ENCODE measurements around the gene GPR183. TPM values are rescaled to one million over a fixed set of nuclear protein-coding genes. Genes with fewer than 3 reads are reported as not detected.
"Not testable (repeated sequence)": the region's sequence is repeated elsewhere in the genome, so short reads cannot be mapped to it uniquely, and the experiment has no call there.

GPR183 gene
- total and polyA plus RNA-seq, 4 donors, result 2.0 to 27.0 (median 4.1) TPM

DNA sequence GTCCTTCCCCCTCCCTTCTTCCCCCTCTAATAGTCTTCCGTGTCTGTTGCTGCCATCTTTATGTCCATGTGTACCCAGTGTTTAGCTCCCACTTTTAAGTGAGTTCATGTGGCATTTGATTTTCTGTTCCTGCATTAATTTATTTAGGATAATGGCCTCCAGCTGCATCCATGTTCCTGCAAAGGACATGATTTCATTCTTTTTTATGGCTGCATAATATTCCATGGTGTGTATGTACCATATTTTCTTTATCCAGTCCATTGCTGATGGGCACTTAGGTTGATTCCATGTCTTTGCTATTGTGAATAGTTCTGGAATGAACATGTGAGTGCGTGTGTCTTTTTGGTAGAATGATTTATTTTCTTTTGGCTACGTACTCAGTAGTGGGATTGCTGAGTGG lies 58.0 kb downstream of the GPR183 start:
- not testable (repeated sequence) for H3K27ac ChIP-seq (ENCODE audit: low read depth, low read length); H3K36me3 ChIP-seq (ENCODE audit: control insufficient read depth, insufficient read depth, low read length); DNase-seq (ENCODE audit: low read depth in 4 of 6, low spot score in 6 of 6); H3K4me3 ChIP-seq (ENCODE audit: low read depth, low read length); H3K27me3 ChIP-seq (ENCODE audit: control insufficient read depth, insufficient read depth, low read length); H3K9me3 ChIP-seq (ENCODE audit: control insufficient read depth, insufficient read depth, low read length); H3K4me1 ChIP-seq (ENCODE audit: control insufficient read depth, insufficient read depth, low read length)
- WGBS (ENCODE audit: insufficient coverage), result no CpG with 5 or more reads among the region's 3 CpGs

DNA sequence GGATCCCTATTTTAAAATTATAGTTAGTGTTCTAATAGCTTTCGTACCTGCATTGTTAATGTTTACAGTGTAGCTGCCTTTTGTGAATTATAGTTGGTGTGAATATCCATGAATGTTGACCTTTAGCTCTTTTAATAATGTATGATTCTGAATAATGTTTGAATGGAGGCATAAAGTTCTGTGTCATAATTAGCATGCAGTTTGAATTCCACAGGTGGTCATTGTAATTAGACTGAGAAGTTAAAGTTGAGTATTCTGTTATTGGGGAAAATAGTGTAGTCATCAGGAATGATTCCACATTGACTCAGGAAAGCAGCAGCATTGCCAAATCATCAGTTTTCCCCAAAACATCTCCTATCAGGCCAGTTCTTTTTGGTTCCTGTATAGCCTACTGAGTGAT lies 61.1 kb downstream of the GPR183 start:
- no CpG with 5 or more reads among the region's 1 CpG for WGBS (ENCODE audit: insufficient coverage)
- no peak for DNase-seq (ENCODE audit: low read depth in 4 of 6, low spot score in 6 of 6)
- Histone ChIP-seq H3K4me3 (ENCODE audit: low read depth, low read length) (no peak overlapping the region), H3K9me3 (ENCODE audit: control insufficient read depth, insufficient read depth, low read length) (no peaks in the 10 kb centered on the region), H3K27me3 (ENCODE audit: control insufficient read depth, insufficient read depth, low read length) (no peaks in the 10 kb centered on the region), H3K4me1 (ENCODE audit: control insufficient read depth, insufficient read depth, low read length) (no peaks in the 10 kb centered on the region), H3K27ac (ENCODE audit: low read depth, low read length) (no peak overlapping the region), H3K36me3 (ENCODE audit: control insufficient read depth, insufficient read depth, low read length) (no peaks in the 10 kb centered on the region)

Small RNAs within 50 kb of the gene (small RNA-seq; reads per million reads assigned to genes)
- not detected for gene MIR623 (ENCODE audit: low replicate concordance)

Other genes starting within 250 kb of the GPR183 start
- 10 to 100 TPM; 37.9 to 50.2 TPM for gene UBAC2, start 106.5 kb downstream of the GPR183 start, total RNA-seq
- 10 to 100 TPM; 57.3 to 60.3 TPM for gene UBAC2, start 106.5 kb downstream of the GPR183 start, polyA plus RNA-seq (ENCODE audit: insufficient read length in 2 of 2)
- not detected for gene GPR18, start 49.0 kb downstream of the GPR183 start, total RNA-seq
- gene GPR18, start 49.0 kb downstream of the GPR183 start, polyA plus RNA-seq (ENCODE audit: insufficient read length in 2 of 2), result under 1 TPM in 1 of 2 donors, not detected in 1; 0.23 TPM
- gene TM9SF2, start 194.1 kb upstream of the GPR183 start, total RNA-seq, result 100 to 1,000 TPM; 150 to 175 TPM
- 100 to 1,000 TPM; 100 to 115 TPM for gene TM9SF2, start 194.1 kb upstream of the GPR183 start, polyA plus RNA-seq (ENCODE audit: insufficient read length in 2 of 2)